Loucy (cell line): ENCODE measurements around the gene IGSF6.
A peak's percentile ranks its signal among the peaks of the same experiment; 100 is the strongest.

Experiments used
- H2AFZ ChIP-seq: fragments of 200-600 bp; sonication (generic); 2 replicates; pipeline ENCODE4 v1.6.0; 2016; ENCODE audit warnings: antibody characterized with exemption, mild to moderate bottlenecking, low read length, moderate library complexity
- H3F3A ChIP-seq: fragments of 200-600 bp; 2 replicates; pipeline ENCODE4 v1.6.0; 2016; ENCODE audit warnings: antibody characterized with exemption, low read depth, mild to moderate bottlenecking
- H3K27me3 ChIP-seq: fragments of 200-600 bp; sonication (generic); 2 replicates; pipeline ENCODE4 v1.6.1; 2014; ENCODE audit warnings: low read length, mild to moderate bottlenecking; ENCODE audit not compliant: insufficient read depth, poor library complexity, severe bottlenecking
- H3K36me3 ChIP-seq: fragments of 200-600 bp; sonication (generic); 2 replicates; pipeline ENCODE4 v1.6.1; 2016; ENCODE audit warnings: low read length; ENCODE audit not compliant: insufficient read depth
- H3K4me1 ChIP-seq: fragments of 200-600 bp; sonication (generic); 2 replicates; pipeline ENCODE4 v1.5.1; 2014; ENCODE audit warnings: low read length, mild to moderate bottlenecking; ENCODE audit not compliant: insufficient read depth, poor library complexity, severe bottlenecking
- H3K4me2 ChIP-seq: fragments of 200-600 bp; sonication (generic); 2 replicates; pipeline ENCODE4 v1.6.0; 2014; ENCODE audit warnings: antibody characterized with exemption, low read length, low read depth, mild to moderate bottlenecking; ENCODE audit not compliant: poor library complexity, severe bottlenecking
- H3K4me3 ChIP-seq: fragments of 200-600 bp; sonication (generic); 2 replicates; pipeline ENCODE4 v1.5.1; 2014; ENCODE audit warnings: low read length, mild to moderate bottlenecking, mixed read lengths; ENCODE audit not compliant: poor library complexity, severe bottlenecking
- H3K79me2 ChIP-seq: fragments of 200-600 bp; sonication (generic); 2 replicates; pipeline ENCODE4 v1.6.1; 2014; ENCODE audit warnings: low read length; ENCODE audit not compliant: insufficient read depth
- H3K9ac ChIP-seq: fragments of 200-600 bp; sonication (generic); 2 replicates; pipeline ENCODE4 v1.6.0; 2014; ENCODE audit warnings: mild to moderate bottlenecking, low read depth, low read length, moderate library complexity; ENCODE audit not compliant: poor library complexity, severe bottlenecking
- H3K9me2 ChIP-seq: fragments of 200-600 bp; sonication (generic); replicated peaks from 2 replicates; pipeline ENCODE4 v1.6.1; 2016; ENCODE audit warnings: low read depth, low read length, mixed read lengths
- H3K9me3 ChIP-seq: fragments of 200-600 bp; sonication (generic); 2 replicates; pipeline ENCODE4 v1.6.1; 2014; ENCODE audit warnings: mild to moderate bottlenecking, antibody characterized with exemption, low read length, low read depth; ENCODE audit not compliant: insufficient read depth
- H4K20me1 ChIP-seq: fragments of 200-600 bp; sonication (generic); 2 replicates; pipeline ENCODE4 v1.6.0; 2014; ENCODE audit warnings: antibody characterized with exemption, low read length, mild to moderate bottlenecking; ENCODE audit not compliant: insufficient read depth, poor library complexity, severe bottlenecking
- EZH2phosphoT487 ChIP-seq: fragments of 200-600 bp; IDR thresholded peaks from 2 replicates; pipeline ENCODE4 v1.6.1; 2018; ENCODE audit warnings: antibody characterized with exemption, mild to moderate bottlenecking, moderate library complexity, borderline replicate concordance
- TF ChIP-seq, protein P1 (sequence below): fragments of 200-600 bp; sonication (generic); conservative IDR thresholded peaks from 2 replicates; pipeline ENCODE4 v1.5.1; 2014; ENCODE audit warnings: mild to moderate bottlenecking, antibody characterized with exemption, low read length

IGSF6 gene

DNA sequence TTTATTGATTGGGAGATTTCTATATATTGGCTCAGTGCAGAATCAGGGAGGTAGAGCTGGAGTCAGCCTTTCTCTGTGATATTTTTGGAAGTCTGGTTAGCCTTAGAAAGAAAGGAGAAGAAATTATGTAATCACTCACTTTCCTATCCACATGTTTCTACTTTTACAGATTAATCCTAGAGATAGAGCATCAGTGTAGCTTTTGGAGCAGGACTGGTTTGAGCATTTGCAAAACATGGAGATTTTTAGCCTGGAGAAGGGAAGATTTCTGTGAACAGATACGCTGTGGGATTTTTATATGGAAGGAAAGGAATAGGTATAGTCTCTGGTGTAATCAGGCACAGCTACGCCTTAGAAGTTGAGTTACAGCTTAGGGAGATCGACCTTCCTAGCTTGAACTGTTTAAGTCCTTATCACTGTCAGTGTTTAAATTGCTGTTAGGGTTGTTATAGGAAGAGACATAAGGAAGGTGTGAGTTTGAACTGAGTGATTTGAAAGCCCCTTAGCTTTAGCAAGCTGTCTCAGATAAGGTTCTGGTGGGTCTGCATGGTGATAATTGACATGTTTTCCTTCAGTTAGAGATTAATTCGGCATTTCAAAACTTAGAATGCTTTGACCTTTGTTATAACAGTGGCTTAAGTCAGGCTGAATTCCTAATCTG, 32.5 kb downstream of the IGSF6 start:
- H3K4me1 ChIP-seq, result peaks cover 27% of the 10 kb centered on the region
- peaks cover 48% of the 10 kb centered on the region for H3K36me3 ChIP-seq
- H3K9me2 ChIP-seq, result no peaks in the 10 kb centered on the region
- H3K4me2 ChIP-seq, result no peak overlapping the region
- peaks cover 12% of the 10 kb centered on the region for H4K20me1 ChIP-seq
- H3K4me3 ChIP-seq, result no peak overlapping the region
- no peaks in the 10 kb centered on the region for H3K9me3 ChIP-seq
- H3K9ac ChIP-seq, result no peak overlapping the region
- no peak overlapping the region for H2AFZ ChIP-seq
- H3K27me3 ChIP-seq, result no peaks in the 10 kb centered on the region
- peaks cover 67% of the 10 kb centered on the region for H3K79me2 ChIP-seq
- H3F3A ChIP-seq, result 0 out of 2 replicates have a peak, but pooled peaks cover under 1% of the 10 kb centered on the region
- TF ChIP-seq, protein P1, sequence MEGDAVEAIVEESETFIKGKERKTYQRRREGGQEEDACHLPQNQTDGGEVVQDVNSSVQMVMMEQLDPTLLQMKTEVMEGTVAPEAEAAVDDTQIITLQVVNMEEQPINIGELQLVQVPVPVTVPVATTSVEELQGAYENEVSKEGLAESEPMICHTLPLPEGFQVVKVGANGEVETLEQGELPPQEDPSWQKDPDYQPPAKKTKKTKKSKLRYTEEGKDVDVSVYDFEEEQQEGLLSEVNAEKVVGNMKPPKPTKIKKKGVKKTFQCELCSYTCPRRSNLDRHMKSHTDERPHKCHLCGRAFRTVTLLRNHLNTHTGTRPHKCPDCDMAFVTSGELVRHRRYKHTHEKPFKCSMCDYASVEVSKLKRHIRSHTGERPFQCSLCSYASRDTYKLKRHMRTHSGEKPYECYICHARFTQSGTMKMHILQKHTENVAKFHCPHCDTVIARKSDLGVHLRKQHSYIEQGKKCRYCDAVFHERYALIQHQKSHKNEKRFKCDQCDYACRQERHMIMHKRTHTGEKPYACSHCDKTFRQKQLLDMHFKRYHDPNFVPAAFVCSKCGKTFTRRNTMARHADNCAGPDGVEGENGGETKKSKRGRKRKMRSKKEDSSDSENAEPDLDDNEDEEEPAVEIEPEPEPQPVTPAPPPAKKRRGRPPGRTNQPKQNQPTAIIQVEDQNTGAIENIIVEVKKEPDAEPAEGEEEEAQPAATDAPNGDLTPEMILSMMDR, result no peak
- TF ChIP-seq EZH2phosphoT487, result no peak

DNA sequence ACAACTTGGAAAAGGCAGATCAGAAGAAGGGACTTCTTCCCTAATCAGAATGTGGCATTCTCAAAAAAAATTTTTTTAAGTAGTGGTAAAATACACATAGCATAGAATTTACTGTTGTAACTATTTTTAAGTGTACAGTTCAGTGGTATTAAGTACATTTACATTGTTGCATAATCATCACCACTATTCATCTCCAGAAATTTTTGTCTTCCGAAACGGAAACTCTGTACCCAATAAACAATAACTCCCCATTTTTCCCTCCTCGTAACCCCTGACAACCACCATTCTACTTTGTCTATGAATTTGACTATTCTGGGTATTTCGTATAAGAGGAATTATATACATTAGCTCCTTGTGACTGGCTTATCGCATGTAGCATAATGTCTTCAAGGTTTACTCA, 34.1 kb downstream of the IGSF6 start:
- Histone ChIP-seq H3K4me3 (no peak overlapping the region), H3K27me3 (no peaks in the 10 kb centered on the region), H3K79me2 (peaks cover 74% of the 10 kb centered on the region), H3K9ac (no peak overlapping the region), H3F3A (no peaks in the 10 kb centered on the region), H3K9me3 (no peaks in the 10 kb centered on the region), H2AFZ (no peak overlapping the region), H3K4me1 (peaks cover 33% of the 10 kb centered on the region), H3K4me2 (no peak overlapping the region), H3K36me3 (peaks cover 40% of the 10 kb centered on the region), H4K20me1 (peaks cover 12% of the 10 kb centered on the region), H3K9me2 (no peaks in the 10 kb centered on the region)
- TF ChIP-seq EZH2phosphoT487, result no peak

DNA sequence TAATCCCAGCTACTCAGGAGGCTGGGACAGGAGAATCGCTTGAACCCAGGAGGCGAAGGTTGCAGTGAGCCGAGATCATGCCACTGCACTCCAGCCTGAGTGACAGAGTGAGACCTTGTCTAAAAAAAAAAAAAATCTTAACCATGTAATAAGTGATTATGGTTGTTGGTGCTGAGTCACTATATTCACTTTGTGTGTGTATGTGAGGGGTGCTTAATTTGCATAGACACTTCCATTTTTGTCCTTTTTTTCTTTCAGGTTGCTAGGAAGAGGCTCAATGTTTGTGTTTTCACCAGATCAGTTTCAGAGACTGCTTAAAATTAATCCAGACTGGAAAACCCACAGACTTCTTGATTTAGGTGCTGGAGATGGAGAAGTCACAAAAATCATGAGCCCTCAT, 34.8 kb downstream of the IGSF6 start:
- Histone ChIP-seq H2AFZ (no peak overlapping the region), H3F3A (no peaks in the 10 kb centered on the region), H3K79me2 (peaks cover 75% of the 10 kb centered on the region), H4K20me1 (peaks cover 12% of the 10 kb centered on the region), H3K9ac (no peak overlapping the region), H3K36me3 (peaks cover 34% of the 10 kb centered on the region), H3K27me3 (no peaks in the 10 kb centered on the region), H3K4me2 (no peak overlapping the region), H3K9me3 (no peaks in the 10 kb centered on the region), H3K4me3 (no peak overlapping the region), H3K4me1 (peaks cover 33% of the 10 kb centered on the region), H3K9me2 (no peaks in the 10 kb centered on the region)
- TF ChIP-seq EZH2phosphoT487, result no peak
- TF ChIP-seq, protein P1, result no peak

DNA sequence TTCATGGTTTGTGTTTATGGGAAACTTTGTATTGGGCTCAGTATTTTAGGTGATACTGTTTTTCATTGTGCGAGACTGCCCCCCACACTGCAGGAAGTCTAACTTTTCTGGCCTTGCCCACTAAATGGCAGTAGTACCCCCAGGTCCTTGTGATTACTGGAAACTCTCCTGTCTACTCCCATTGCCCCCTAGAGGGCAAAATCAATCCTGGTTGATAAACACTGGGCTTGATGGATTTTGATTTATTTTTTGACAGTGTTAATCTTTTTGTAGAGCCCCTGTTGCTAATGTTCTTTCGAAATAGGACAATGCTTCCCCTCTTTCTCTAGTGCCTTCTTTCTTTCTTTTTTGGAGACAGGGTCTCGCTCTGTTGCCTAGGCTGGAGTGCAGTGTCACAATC, 37.5 kb downstream of the IGSF6 start:
- peaks cover 21% of the 10 kb centered on the region; the same call in 1 of the 2 replicates for H3K36me3 ChIP-seq
- no peak overlapping the region for H3K4me2 ChIP-seq

More for the DNA sequence above, 37.5 kb downstream of the IGSF6 start:
- H3K79me2 ChIP-seq, result peaks cover 89% of the 10 kb centered on the region
- H3F3A ChIP-seq, result 0 out of 2 replicates have a peak, but pooled peaks cover 5% of the 10 kb centered on the region
- no peak overlapping the region for H3K9ac ChIP-seq
- H3K9me2 ChIP-seq, result no peaks in the 10 kb centered on the region
- H3K27me3 ChIP-seq, result no peaks in the 10 kb centered on the region
- H3K4me1 ChIP-seq, result peaks cover 41% of the 10 kb centered on the region
- peaks cover 34% of the 10 kb centered on the region for H4K20me1 ChIP-seq
- no peak overlapping the region for H2AFZ ChIP-seq
- H3K4me3 ChIP-seq, result no peak overlapping the region
- no peak for TF ChIP-seq EZH2phosphoT487
- TF ChIP-seq, protein P1, result peak; percentile 66
- no peaks in the 10 kb centered on the region for H3K9me3 ChIP-seq
